ENCODE data around the gene NCOA1.
"Not testable (repeated sequence)": the region's sequence is repeated elsewhere in the genome, so short reads cannot be mapped to it uniquely, and the experiment has no call there.

Gene NCOA1

DNA sequence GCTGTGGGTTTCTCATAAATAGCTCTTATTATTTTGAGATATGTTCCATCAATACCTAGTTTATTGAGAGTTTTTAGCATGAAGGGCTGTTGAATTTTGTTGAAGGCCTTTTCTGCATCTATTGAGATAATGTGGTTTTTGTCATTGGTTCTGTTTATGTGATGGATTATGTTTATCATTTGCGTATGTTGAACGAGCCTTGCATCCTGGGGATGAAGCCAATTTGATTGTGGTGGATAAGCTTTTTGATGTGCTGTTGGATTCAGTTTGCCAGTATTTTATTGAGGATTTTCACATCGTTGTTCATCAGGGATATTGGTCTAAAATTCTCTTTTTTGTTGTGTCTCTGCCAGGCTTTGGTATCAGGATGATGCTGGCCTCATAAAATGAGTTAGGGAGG, 42.5 kb downstream of the NCOA1 start:
- not testable (repeated sequence) for DNase-seq (ENCODE audit: low read depth in 3 of 3)

GRCh38 chr2:24538720-24539119, 47.7 kb downstream of the NCOA1 start:
- DNase-seq (ENCODE audit: low read depth in 3 of 3), result no peak

- DNase-seq (ENCODE audit: low read depth in 3 of 3), result no peak
Observed at GRCh38 chr2:24539258-24539657, 48.2 kb downstream of the NCOA1 start.

- no peak for DNase-seq (ENCODE audit: low read depth in 3 of 3)
Observed at GRCh38 chr2:24540011-24540477, 49.0 kb downstream of the NCOA1 start.

DNA sequence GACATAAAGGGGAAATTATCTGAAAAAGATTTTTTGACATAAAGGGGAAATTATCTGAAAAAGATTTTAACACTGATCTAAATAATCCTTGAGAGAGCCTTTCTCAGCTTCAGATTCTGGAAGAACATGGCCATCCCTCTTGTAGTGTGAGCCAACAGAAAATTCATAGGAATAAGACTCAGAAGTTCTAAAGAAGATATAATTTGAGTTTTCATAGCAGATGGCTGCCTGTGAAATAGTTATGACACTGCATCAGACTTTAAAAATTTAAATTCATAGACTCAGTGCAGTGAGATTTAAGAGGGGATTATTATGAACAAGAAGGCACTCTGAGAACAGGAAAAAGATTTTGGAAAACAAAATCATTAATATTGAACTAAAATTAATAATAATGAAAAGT, 50.6 kb downstream of the NCOA1 start:
- no peak for DNase-seq (ENCODE audit: low read depth in 3 of 3)

DNA sequence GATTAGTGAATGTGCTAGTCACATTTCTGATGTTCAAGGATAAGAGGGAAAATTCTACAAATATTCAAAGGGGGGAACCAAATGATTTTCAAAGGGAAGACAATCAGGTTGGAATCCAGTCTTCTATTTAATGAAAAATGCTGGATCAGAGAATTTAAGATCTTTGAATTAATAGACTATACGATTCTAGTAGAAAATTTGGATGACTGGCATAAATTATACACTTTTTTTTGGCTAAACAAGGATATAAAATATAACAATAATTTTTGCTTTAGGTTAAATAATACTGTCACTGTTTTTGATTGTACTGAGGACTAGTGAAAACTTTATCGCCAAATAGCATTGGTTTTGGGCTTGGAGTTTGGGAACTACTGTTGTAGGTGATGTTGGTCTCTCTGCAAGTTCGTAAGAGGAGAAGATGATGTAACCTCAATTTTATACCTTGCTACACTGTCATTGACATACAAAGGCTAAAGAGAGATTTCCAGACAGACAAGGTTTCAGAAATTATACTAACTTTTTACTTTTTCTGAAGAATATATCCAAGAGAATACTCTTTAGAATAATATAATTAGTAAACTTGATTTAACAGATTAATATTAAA, 51.3 kb downstream of the NCOA1 start:
- no peak for DNase-seq (ENCODE audit: low read depth in 3 of 3)

GRCh38 chr2:24543252-24543651, 52.2 kb downstream of the NCOA1 start:
- DNase-seq (ENCODE audit: low read depth in 3 of 3), result no peak

DNA sequence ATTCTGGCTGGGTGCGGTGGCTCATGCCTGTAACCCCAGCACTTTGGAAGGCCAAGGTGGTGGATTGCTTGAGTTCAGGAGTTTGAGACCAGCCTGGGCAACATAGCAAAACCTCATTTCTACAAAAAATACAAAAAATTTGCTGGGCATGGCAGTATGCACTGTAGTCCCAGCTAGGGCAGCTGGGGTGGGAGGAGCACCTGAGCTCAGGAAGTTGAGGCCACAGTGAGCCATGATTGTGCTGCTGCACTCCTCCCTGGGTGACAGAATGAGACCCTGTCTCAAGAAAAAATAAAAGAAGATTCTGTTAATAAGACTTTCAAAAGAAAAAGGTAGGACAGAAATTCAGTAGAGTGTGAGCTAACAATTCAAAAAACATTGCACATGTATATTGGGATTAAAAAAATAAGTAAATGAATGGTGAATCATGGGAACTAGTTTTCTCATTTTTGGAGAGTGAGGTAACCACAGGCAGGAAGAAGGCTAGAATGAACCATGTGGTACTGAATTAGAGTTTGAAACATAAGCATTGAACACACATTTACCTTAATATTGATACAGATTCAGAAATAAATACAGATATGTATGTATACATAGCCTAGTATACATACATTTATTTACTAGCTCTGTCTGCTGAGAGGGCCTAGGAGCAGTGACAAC, 53.5 kb downstream of the NCOA1 start:
- DNase-seq (ENCODE audit: low read depth in 3 of 3), result no peak

DNA sequence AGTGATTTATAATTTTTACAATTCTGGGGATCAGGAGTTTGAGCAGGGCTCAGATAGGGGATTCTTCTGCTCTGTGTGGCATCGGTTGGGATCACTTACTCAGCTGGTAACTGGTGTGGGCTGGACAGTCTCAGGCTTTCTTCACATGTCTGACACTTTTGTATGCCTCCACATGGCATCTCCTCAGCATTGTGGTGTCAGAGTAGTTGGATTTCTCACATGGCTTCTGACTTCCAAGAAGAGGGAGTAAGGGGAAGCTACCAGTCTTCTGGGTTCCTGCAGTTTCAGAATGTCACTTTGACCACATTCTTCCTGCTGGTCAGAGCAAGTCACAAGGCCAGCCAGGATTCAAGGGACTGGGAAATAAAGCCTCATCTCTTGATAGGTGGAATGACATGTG, 55.6 kb downstream of the NCOA1 start:
- no peak for DNase-seq (ENCODE audit: low read depth in 3 of 3)

DNA sequence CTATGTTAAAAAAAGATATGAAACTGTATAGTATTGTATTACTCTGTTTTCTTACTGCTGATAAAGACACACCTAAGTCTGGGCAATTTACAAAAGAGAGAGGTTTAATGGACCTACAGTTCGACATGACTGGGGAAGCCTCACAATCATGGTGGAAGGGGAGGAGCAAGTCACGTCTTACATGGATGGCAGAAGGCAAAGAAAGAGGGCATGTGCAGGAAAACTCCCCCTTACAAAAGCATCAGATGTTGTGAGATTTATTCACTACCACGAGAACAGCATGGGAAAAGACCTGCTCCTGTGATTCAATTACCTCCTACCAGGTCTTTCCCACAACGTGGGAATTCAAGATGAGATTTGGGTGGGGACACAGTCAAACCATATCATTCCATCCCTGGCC, 57.0 kb downstream of the NCOA1 start:
- no peak for DNase-seq (ENCODE audit: low read depth in 3 of 3)

GRCh38 chr2:24550301-24550700, 59.2 kb downstream of the NCOA1 start:
- not testable (repeated sequence) for DNase-seq (ENCODE audit: low read depth in 3 of 3)

GRCh38 chr2:24551016-24551415, 60.0 kb downstream of the NCOA1 start:
- no peak for DNase-seq (ENCODE audit: low read depth in 3 of 3)

DNA sequence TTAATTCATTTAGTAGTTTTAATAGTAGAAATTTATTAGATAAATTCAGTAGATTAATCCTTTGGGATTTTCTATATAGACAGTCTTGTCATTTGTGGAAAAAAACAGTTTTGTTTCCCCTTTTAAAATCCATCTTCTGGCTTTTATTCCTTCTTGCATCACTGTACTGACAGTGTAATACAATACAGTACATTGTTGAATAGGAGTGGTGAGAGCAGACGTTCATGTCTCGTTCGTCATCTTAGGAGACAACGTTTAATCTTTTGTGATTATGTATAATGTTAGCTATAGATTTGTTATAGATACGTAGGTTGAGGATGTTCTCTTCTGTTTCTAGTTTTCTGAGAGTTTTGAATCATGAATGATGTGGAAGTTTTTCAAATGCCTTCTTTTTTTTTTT, 61.8 kb downstream of the NCOA1 start:
- no peak for DNase-seq (ENCODE audit: low read depth in 3 of 3)

GRCh38 chr2:24558781-24559472, 67.9 kb downstream of the NCOA1 start:
- DNase-seq (ENCODE audit: low read depth in 3 of 3), result no peak

GRCh38 chr2:24559473-24560113, 68.5 kb downstream of the NCOA1 start:
- no peak for DNase-seq (ENCODE audit: low read depth in 3 of 3)

DNA sequence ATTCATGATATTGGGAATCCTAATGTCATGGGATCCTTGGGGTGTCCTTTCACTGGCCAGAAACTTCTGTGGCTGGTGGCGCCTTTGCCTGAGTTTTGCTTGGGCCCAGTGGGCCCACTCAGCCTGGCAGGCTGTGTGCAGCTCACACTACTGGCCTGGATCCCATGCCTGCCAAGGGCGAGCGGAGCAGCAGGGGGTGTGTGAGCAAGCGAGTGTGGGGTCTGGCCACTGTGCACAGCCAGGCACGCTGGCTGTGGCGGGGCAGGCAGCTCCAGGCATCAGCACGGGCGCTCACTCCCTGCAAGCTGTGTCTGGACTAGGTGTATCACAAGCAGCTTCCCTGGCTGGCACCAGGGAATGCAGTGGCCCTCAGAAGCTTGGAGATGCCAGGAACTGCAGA, 74.5 kb downstream of the NCOA1 start:
- no peak for DNase-seq (ENCODE audit: low read depth in 3 of 3)

- no peak for DNase-seq (ENCODE audit: low read depth in 3 of 3)
Observed at GRCh38 chr2:24566209-24566608, 75.2 kb downstream of the NCOA1 start.

DNA sequence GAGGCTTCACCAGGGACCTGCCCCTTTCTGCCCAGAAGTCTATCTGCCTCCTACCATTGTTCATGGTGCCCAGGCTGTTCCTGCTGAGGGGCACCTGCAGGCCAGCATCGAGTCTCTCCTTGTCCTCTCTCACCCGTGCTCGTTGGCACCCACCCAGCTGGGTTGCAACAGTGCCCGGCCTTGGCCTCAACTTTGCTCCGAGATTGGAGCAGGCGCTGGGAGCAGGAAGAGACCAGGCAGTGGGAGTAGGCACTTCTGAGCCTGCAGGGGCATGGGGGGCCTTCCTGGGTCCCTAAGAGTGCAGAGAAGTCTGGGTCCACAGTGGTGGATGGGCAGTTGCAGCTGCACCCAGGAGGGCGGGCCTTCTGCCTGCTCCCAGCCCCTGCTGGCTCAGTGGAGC, 75.6 kb downstream of the NCOA1 start:
- DNase-seq (ENCODE audit: low read depth in 3 of 3), result no peak

- DNase-seq (ENCODE audit: low read depth in 3 of 3), result no peak
Observed at GRCh38 chr2:24568551-24568950, 77.5 kb downstream of the NCOA1 start.

GRCh38 chr2:24569565-24569964, 78.5 kb downstream of the NCOA1 start:
- DNase-seq (ENCODE audit: low read depth in 3 of 3), result not testable (repeated sequence)

- no peak for DNase-seq (ENCODE audit: low read depth in 3 of 3)
Observed at GRCh38 chr2:24570225-24570624, 79.2 kb downstream of the NCOA1 start.

- no peak for DNase-seq (ENCODE audit: low read depth in 3 of 3)
Observed at GRCh38 chr2:24571828-24572442, 80.9 kb downstream of the NCOA1 start.
